GM10248 (cell line): ENCODE measurements around the gene SPAG9.
"Not testable (repeated sequence)": the region's sequence is repeated elsewhere in the genome, so short reads cannot be mapped to it uniquely, and the experiment has no call there.

Experiments used
- CTCF ChIA-PET: fragments of 300-600 bp; sonication (Branson Sonifier 250); formaldehyde crosslinking; extraction: SDS; loops from one replicate; lab custom pipeline; 2021; ENCODE audit warnings: antibody characterized with exemption; lab: Yijun Ruan, JAX
- POLR2A ChIA-PET: fragments of 350-650 bp; sonication (Branson Sonifier 250); formaldehyde crosslinking; extraction: SDS; loops from one replicate; lab custom pipeline; 2020; ENCODE audit warnings: antibody characterized with exemption; lab: Yijun Ruan, JAX
- DNase-seq: peaks from one replicate; pipeline ENCODE4 v3.0.0; 2012; ENCODE audit errors: extremely low spot score
- TF ChIP-seq, protein P1 (sequence below): IDR thresholded peaks from 2 replicates; pipeline ENCODE4 v1.5.1; 2012; ENCODE audit warnings: mild to moderate bottlenecking, low read depth; ENCODE audit errors: extremely low read depth, missing control alignments, control extremely low read depth

Gene SPAG9

DNA sequence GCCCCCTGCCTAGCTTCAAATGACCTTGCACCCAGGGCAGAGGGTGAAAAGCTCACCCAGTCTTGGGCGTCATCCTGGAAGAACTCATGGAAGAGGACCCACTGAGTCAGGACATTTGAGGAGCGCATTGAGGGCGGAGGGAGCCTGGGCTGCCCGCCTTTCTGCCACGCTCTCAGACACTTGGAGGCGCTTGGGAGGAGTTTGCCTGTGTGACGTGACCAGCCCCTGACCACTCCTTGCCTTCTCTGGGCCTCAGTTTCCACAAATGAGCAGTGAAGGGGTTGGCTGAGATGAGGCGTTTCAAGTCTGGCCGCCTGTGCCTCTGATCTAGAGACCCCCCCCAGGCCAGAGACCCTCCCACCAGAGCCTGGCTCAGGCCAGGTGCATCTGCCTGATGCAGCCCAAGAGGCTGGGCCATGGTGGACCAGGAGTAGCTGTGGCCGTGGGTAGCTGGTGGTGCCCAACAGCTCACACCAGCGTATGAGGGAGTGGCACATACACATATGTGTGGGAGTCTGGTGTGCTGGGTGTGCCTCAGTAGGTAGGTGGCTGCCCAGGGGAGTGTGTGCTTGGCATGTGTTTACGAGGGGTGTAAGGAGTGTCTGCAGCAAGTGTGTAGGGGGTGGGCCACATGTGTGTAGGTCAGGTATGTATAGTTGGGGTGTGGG is 174.3 kb downstream of the SPAG9 start:
- DNase-seq, result no peak
- CTCF ChIA-PET, result interaction anchor here (2.1 to 14.0 kb wide), 3 partner anchors 83 to 95 kb away, joined by 6 to 228 read pairs (median 62); no protein-coding TSS in a partner anchor

DNA sequence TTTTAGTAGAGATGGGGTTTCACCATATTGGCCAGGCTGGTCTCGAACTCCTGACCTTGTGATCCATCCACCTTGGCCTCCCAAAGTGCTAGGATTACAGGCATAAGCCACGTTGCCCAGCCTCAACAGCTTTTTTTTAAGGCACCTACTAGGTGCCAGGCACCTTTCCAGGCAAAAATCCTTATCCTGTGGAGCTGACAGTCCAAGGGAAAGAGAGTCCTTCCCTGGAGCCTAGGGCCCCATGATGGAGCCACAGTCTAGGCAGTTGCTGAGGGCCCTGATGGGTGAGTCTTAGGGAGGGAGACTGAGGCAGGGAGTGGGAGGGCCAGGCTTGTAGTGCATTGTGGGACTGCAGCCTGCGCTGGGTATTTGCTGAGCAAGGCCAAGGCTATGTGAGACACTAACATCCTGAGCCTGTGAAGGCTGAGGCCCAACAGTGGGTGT is 174.9 kb downstream of the SPAG9 start:
- TF ChIP-seq, protein P1, sequence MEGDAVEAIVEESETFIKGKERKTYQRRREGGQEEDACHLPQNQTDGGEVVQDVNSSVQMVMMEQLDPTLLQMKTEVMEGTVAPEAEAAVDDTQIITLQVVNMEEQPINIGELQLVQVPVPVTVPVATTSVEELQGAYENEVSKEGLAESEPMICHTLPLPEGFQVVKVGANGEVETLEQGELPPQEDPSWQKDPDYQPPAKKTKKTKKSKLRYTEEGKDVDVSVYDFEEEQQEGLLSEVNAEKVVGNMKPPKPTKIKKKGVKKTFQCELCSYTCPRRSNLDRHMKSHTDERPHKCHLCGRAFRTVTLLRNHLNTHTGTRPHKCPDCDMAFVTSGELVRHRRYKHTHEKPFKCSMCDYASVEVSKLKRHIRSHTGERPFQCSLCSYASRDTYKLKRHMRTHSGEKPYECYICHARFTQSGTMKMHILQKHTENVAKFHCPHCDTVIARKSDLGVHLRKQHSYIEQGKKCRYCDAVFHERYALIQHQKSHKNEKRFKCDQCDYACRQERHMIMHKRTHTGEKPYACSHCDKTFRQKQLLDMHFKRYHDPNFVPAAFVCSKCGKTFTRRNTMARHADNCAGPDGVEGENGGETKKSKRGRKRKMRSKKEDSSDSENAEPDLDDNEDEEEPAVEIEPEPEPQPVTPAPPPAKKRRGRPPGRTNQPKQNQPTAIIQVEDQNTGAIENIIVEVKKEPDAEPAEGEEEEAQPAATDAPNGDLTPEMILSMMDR, result no peak
- CTCF ChIA-PET, result interaction anchor here (2.1 to 14.0 kb wide), 3 partner anchors 11 to 94 kb away, joined by 6 to 228 read pairs (median 13); no protein-coding TSS in a partner anchor
- DNase-seq, result no peak
- POLR2A ChIA-PET, result interaction anchor here (1.9 kb wide), 1 partner anchor 80 kb away, joined by 11 read pairs; the partner anchor contains the start of gene TOB1

More for the DNA sequence above, 174.3 kb downstream of the SPAG9 start:
- POLR2A ChIA-PET, result no interaction called here
- TF ChIP-seq, protein P1, result no peak

DNA sequence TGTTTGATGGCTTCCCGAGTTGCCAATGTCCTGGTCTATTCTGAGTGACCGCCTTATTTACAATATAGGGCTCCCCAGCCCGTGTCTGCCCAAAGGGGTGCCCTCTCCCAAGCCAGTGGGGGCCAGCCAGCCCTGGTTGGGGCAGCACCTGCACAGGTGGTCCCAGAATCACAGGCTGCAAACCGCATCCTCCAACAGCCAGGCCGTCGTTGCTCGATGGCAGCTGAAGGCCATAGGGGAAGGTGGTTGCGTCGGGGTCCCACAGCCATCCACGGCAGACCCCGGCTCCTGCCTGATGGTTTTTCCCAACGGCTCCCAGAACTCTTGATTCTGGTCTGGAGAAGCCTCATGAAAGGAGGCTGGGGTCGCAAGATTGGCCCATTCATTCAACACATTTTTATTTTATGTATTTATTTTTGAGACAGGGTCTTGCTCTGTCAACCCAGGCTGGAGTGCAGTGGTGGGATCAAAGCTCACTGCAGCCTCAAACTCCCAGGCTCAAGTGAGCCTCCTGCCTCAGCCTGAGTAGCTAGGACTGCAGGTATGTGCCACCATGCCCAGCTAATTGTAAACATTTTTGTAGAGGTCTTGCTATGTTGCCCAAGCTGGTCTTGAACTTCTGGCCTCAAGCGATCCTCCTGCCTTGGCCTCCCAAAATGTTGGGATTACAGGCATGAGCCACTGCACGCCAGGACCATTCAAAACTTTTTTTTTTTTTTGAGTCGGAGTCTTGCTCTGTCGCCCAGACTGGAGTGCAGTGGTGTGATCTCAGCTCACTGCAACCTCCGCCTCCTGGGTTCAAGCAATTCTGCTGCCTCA is 175.6 kb downstream of the SPAG9 start:
- TF ChIP-seq, protein P1, result no peak
- DNase-seq, result no peak
- POLR2A ChIA-PET, result interaction anchor here (1.9 kb wide), 1 partner anchor 79 kb away, joined by 11 read pairs; the partner anchor contains the start of gene TOB1
- CTCF ChIA-PET, result interaction anchor here (0.6 to 14.0 kb wide), 6 partner anchors 11 to 103 kb away, joined by 3 to 228 read pairs (median 6); no protein-coding TSS in a partner anchor

DNA sequence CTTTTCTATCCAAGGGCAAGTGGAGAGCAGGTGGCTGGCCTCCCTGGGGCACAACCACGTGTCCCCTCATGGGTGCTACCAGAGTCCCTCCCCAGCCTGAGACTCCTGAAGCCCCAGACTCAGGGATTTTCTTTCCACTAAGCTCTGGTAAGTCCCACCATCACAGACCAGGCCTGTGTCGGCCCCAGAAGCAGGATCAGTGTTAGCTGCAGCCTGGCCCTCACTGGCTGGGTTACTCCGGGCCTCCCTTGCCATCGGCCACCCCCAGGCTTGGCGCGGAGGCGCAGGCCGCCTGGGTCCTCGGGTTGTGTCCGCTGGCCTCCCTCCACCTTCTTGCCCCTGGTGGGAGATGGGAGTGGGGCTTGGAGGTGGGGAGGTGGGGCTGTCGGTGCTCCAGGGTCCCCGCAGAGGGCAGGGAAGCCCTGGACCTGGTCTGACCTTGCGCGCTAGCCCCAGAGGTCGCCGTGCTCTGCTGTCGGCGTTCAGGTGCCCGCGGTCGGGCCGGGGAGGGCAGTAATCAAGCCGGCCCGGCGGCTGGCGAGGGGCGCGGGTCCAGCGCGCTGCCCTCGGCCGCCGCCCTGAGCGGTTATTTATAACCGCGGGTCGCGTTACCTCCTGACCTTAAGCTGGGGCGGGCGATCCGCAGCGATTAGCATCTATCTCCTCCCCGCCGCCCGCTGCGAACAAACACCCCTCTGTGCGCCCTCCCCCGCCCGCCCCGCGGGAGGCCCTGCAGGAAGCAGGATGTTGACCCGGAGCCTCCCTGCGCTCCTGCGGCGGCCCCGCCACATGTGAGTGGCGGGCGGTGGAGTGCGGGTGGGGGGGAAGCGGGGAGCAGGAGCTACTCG is 176.4 kb downstream of the SPAG9 start:
- POLR2A ChIA-PET, result interaction anchor here (1.9 kb wide), 1 partner anchor 78 kb away, joined by 11 read pairs; the partner anchor contains the start of gene TOB1
- CTCF ChIA-PET, result interaction anchor here (0.6 to 2.8 kb wide), 5 partner anchors 12 to 102 kb away, joined by 3 to 13 read pairs (median 6); no protein-coding TSS in a partner anchor
- TF ChIP-seq, protein P1, result no peak
- DNase-seq, result peak; percentile 71

DNA sequence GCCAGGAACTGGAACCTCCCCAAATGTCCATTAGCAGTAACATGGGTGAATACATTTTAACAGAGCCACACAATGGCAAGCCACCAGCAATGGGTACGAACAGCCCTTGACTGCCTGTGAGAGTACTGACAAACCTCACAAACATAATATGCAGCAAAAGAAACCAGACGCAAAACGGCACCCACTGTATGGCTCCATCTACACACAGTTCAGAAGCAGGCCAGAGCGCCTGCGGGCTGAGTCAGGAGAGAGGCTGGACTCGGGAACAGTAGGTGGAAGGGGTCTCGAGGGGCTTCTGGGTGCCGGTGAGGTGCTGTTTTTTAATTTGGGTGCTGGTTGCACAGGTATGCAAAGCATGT is 177.1 kb downstream of the SPAG9 start:
- no peak for DNase-seq
- TF ChIP-seq, protein P1, result no peak
- POLR2A ChIA-PET, result no interaction called here
- CTCF ChIA-PET, result interaction anchor here (1.5 to 2.8 kb wide), 2 partner anchors 13 to 91 kb away, joined by 6 to 13 read pairs; no protein-coding TSS in a partner anchor

DNA sequence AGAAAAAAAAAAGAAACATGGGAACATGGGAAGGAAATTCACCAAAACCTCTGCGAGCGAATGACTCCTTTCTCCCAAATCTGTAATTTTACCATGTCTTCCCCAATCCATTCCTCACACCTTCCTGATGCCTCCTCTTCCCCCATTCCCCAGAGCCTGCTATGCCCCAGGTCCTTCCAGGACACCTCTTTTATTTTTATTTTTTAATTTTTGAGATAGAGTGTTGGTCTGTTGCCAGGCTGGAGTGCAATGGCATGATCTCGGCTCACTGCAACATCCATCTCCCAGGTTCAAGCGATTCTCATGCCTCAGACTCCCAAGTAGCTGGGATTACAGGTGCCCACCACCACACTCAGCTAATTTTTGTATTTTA is 179.0 kb downstream of the SPAG9 start:
- ChIA-PET POLR2A (interaction anchor here (0.6 kb wide), 1 partner anchor 75 kb away, joined by 3 read pairs; the partner anchor contains the start of gene TOB1), CTCF (interaction anchor here (1.2 to 1.5 kb wide), 4 partner anchors 13 to 158 kb away, joined by 3 to 5 read pairs (median 4); no protein-coding TSS in a partner anchor)
- not testable (repeated sequence) for DNase-seq
